Fibroblast of skin of scalp (primary cell): Measurements from ENCODE around the gene ERMAP.
A peak's percentile ranks its signal among the peaks of the same experiment; 100 is the strongest.
"Not testable (repeated sequence)": the region's sequence is repeated elsewhere in the genome, so short reads cannot be mapped to it uniquely, and the experiment has no call there.

Experiments
- DNase-seq: peaks from one replicate; pipeline ENCODE4 v3.0.0-alpha.2; 2013

Gene ERMAP

GRCh38 chr1:42846257-42847110 lies 29.6 kb downstream of the ERMAP start, which contains the start of gene ZNF691:
ZNF691 (plus strand) TSS chr1:42846613; CDS start chr1:42849659, 3,046 bp downstream.
- DNase-seq = peak; percentile 98

GRCh38 chr1:42847111-42847595 lies 30.2 kb downstream of the ERMAP start:
- DNase-seq = no peak

GRCh38 chr1:42847721-42848460 lies 31.0 kb downstream of the ERMAP start:
- no peak for DNase-seq

GRCh38 chr1:42848823-42849537 lies 32.1 kb downstream of the ERMAP start:
- DNase-seq = no peak

GRCh38 chr1:42849944-42850343 lies 33.0 kb downstream of the ERMAP start:
- no peak for DNase-seq

- no peak for DNase-seq
These were observed 34.5 kb downstream of the ERMAP start for GRCh38 chr1:42851420-42851819.

- no peak for DNase-seq
These were observed 35.2 kb downstream of the ERMAP start for GRCh38 chr1:42851960-42852607.

GRCh38 chr1:42852608-42852980 lies 35.7 kb downstream of the ERMAP start:
- no peak for DNase-seq

- no peak for DNase-seq
These were observed 36.4 kb downstream of the ERMAP start for GRCh38 chr1:42853116-42853884.

- DNase-seq = not testable (repeated sequence)
These were observed 39.6 kb downstream of the ERMAP start for GRCh38 chr1:42856554-42856953.

- not testable (repeated sequence) for DNase-seq
These were observed 42.4 kb downstream of the ERMAP start for GRCh38 chr1:42859366-42859765.

- DNase-seq = no peak
These were observed 43.6 kb downstream of the ERMAP start for GRCh38 chr1:42860339-42861013.

- no peak for DNase-seq
These were observed 44.1 kb downstream of the ERMAP start for GRCh38 chr1:42861014-42861399.

- no peak for DNase-seq
These were observed 49.6 kb downstream of the ERMAP start for GRCh38 chr1:42866549-42866948.

- DNase-seq = peak; percentile 14
These were observed 51.5 kb downstream of the ERMAP start for GRCh38 chr1:42868466-42868865.

- not testable (repeated sequence) for DNase-seq
These were observed 52.3 kb downstream of the ERMAP start for GRCh38 chr1:42869254-42869653.

GRCh38 chr1:42869751-42870150 lies 52.8 kb downstream of the ERMAP start:
- DNase-seq = not testable (repeated sequence)

- not testable (repeated sequence) for DNase-seq
These were observed 56.2 kb downstream of the ERMAP start for GRCh38 chr1:42873108-42873507.

- no peak for DNase-seq
These were observed 56.7 kb downstream of the ERMAP start for GRCh38 chr1:42873670-42874069.

- no peak for DNase-seq
These were observed 59.1 kb downstream of the ERMAP start for GRCh38 chr1:42876009-42876408.

- DNase-seq = no peak
These were observed 60.5 kb downstream of the ERMAP start for GRCh38 chr1:42877380-42877779.
